A549 (cell line): Measurements from ENCODE around the gene LIPH.

ENCODE experiments used
- CTCF ChIP-seq: fragments of >200 bp; sonication (Bioruptor Twin); formaldehyde crosslinking; IDR thresholded peaks from 3 replicates; pipeline ENCODE4 v1.5.1; 2016
- EP300 ChIP-seq, 2 experiments: fragments of >200 bp; sonication (Bioruptor Twin); formaldehyde crosslinking; IDR thresholded peaks; 2 replicates in 1 of 2; 3 replicates in 1 of 2; pipeline ENCODE4 v1.6.1; 2016 to 2017
- MAX ChIP-seq: IDR thresholded peaks from 2 replicates; pipeline ENCODE4 v1.6.1; 2012
- MAZ ChIP-seq: fragments of 150-350 bp; IDR thresholded peaks from 2 replicates; pipeline ENCODE4 v1.6.1; 2014; ENCODE audit warnings: antibody characterized with exemption, low read depth, low read length, borderline replicate concordance

- TF ChIP-seq EP300 (IDR thresholded peaks at IDR 0.05) = no peak
- TF ChIP-seq MAX = no peak
- no peak for TF ChIP-seq CTCF
- TF ChIP-seq MAZ = no peak
Measured at GRCh38 chr3:185469542-185469941, 82.8 kb downstream of the LIPH start.
